ENCODE results near the gene APBB2. TPM values are rescaled to one million over a fixed set of nuclear protein-coding genes. Genes with fewer than 3 reads are reported as not detected.
A peak's percentile ranks its signal among the peaks of the same experiment; 100 is the strongest.

The APBB2 gene
- total and polyA plus RNA-seq, 8 donors, result 42.5 to 94.8 (median 53.8) TPM

GRCh38 chr4:41108481-41108880 is 105.9 kb downstream of the APBB2 start:
- intact Hi-C loops (cut with DNase I), result no loop called here
- Histone ChIP-seq H3K4me1 (peaks cover 0 to 5% of the 10 kb centered on the region in 2 donors), H3K27ac (no peak overlapping the region), H3K9me3 (no peaks in the 10 kb centered on the region), H3K27me3 (no peaks in the 10 kb centered on the region), H3K36me3 (no peaks in the 10 kb centered on the region), H3K4me3 (no peak overlapping the region)
- no peak for DNase-seq
- no peak for ATAC-seq
- TF ChIP-seq CTCF (IDR thresholded peaks at IDR 0.05), result no peak

GRCh38 chr4:41106694-41107419 is 107.5 kb downstream of the APBB2 start:
- Histone ChIP-seq H3K9me3 (no peaks in the 10 kb centered on the region), H3K36me3 (no peaks in the 10 kb centered on the region), H3K4me1 (peaks cover 0 to 10% of the 10 kb centered on the region in 2 donors), H3K27ac (no peak overlapping the region), H3K27me3 (no peaks in the 10 kb centered on the region), H3K4me3 (no peak overlapping the region)
- DNase-seq (no peak), ATAC-seq (no peak)
- intact Hi-C loops (cut with DNase I), result no loop called here
- no peak for TF ChIP-seq CTCF (IDR thresholded peaks at IDR 0.05)

DNA sequence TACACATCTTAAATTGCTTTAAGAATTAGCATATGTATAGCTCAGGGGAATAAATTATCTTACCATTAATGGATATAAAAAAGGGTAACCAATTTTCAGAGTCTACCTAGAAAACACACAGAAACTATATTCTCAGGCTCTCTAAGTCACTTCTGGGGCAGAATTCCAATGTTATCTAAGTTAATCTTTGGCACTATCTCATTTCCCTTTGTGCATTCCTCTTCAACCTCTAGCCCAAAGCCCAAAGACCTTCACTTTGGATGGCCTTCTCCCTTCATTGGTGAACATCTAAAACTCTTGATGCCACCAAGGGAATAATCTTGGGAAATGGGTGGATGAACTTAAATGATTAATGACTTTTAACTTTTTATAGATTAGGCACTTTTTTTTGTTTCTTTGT is 108.3 kb downstream of the APBB2 start:
- TF ChIP-seq CTCF (IDR thresholded peaks at IDR 0.05), result no peak
- ATAC-seq, result no peak
- H3K9me3 ChIP-seq, result no peaks in the 10 kb centered on the region
- peaks cover 0 to 10% of the 10 kb centered on the region in 2 donors for H3K4me1 ChIP-seq
- H3K4me3 ChIP-seq, result no peak overlapping the region
- intact Hi-C loops (cut with DNase I), result no loop called here
- H3K27me3 ChIP-seq, result no peaks in the 10 kb centered on the region
- no peak overlapping the region for H3K27ac ChIP-seq
- H3K36me3 ChIP-seq, result no peaks in the 10 kb centered on the region
- no peak for DNase-seq

- intact Hi-C loops (cut with DNase I), result no loop called here
- TF ChIP-seq CTCF (IDR thresholded peaks at IDR 0.05), result no peak
- peak overlapping the region in 1 of 2 donors; percentile 2 for H3K27ac ChIP-seq
- no peak for DNase-seq
- no peak for ATAC-seq
- H3K27me3 ChIP-seq, result no peaks in the 10 kb centered on the region
- no peak overlapping the region for H3K4me3 ChIP-seq
- H3K36me3 ChIP-seq, result no peaks in the 10 kb centered on the region
- no peaks in the 10 kb centered on the region for H3K9me3 ChIP-seq
- H3K4me1 ChIP-seq, result peaks cover 0 to 10% of the 10 kb centered on the region in 2 donors
Observed at GRCh38 chr4:41104155-41104554, 110.2 kb downstream of the APBB2 start.

- TF ChIP-seq CTCF (IDR thresholded peaks at IDR 0.05), result no peak
- DNase-seq, result no peak
- H3K27me3 ChIP-seq, result no peaks in the 10 kb centered on the region
- H3K4me3 ChIP-seq, result no peak overlapping the region
- intact Hi-C loops (cut with DNase I), result no loop called here
- no peaks in the 10 kb centered on the region for H3K9me3 ChIP-seq
- no peak for ATAC-seq
- peaks cover 0 to 10% of the 10 kb centered on the region in 2 donors for H3K4me1 ChIP-seq
- H3K36me3 ChIP-seq, result no peaks in the 10 kb centered on the region
- peak overlapping the region in 1 of 2 donors; percentile 2 for H3K27ac ChIP-seq
Observed at GRCh38 chr4:41103657-41104056, 110.7 kb downstream of the APBB2 start.
